Left kidney (tissue), 2 donors: ENCODE measurements around the gene ADGRG6. TPM values are rescaled to one million over a fixed set of nuclear protein-coding genes. Genes with fewer than 3 reads are reported as not detected.
A peak's percentile ranks its signal among the peaks of the same experiment; 100 is the strongest.
"Not testable (repeated sequence)": the region's sequence is repeated elsewhere in the genome, so short reads cannot be mapped to it uniquely, and the experiment has no call there.

ENCODE experiments used
- DNase-seq: peaks from one replicate; pipeline ENCODE4 v3.0.0-alpha.2; 2013
- polyA plus RNA-seq: library from polyadenylated mRNA; unstranded; fragments of 120-200 nt; gene quantifications from one replicate; pipeline ENCODE4 v1.2.1, GENCODE V29; 2013; ENCODE audit not compliant: insufficient read length

ADGRG6 gene
- polyA plus RNA-seq, 1 donor: 35.6 TPM

- DNase-seq: not testable (repeated sequence)
Observed at GRCh38 chr6:142346166-142346565, 44.4 kb downstream of the ADGRG6 start.

- DNase-seq: no peak
Observed at GRCh38 chr6:142349215-142349823, 47.5 kb downstream of the ADGRG6 start.

- DNase-seq: no peak
Observed at GRCh38 chr6:142350309-142350708, 48.5 kb downstream of the ADGRG6 start.

- DNase-seq: no peak
Observed at GRCh38 chr6:142353690-142354089, 51.9 kb downstream of the ADGRG6 start.

- no peak for DNase-seq
Observed at GRCh38 chr6:142354650-142355049, 52.8 kb downstream of the ADGRG6 start.

GRCh38 chr6:142355520-142356174 lies 53.8 kb downstream of the ADGRG6 start:
- no peak for DNase-seq

- no peak for DNase-seq
Observed at GRCh38 chr6:142356201-142356883, 54.5 kb downstream of the ADGRG6 start.

GRCh38 chr6:142356884-142357225 lies 55.0 kb downstream of the ADGRG6 start:
- no peak for DNase-seq

GRCh38 chr6:142357879-142358278 lies 56.1 kb downstream of the ADGRG6 start:
- DNase-seq: no peak

GRCh38 chr6:142359271-142359960 lies 57.6 kb downstream of the ADGRG6 start:
- no peak for DNase-seq

- DNase-seq: no peak
Observed at GRCh38 chr6:142361345-142361744, 59.5 kb downstream of the ADGRG6 start.

GRCh38 chr6:142361779-142362750 lies 60.3 kb downstream of the ADGRG6 start:
- no peak for DNase-seq

- DNase-seq: no peak
Observed at GRCh38 chr6:142367061-142367460, 65.3 kb downstream of the ADGRG6 start.

- no peak for DNase-seq
Observed at GRCh38 chr6:142367501-142368018, 65.8 kb downstream of the ADGRG6 start.

- no peak for DNase-seq
Observed at GRCh38 chr6:142369266-142369665, 67.5 kb downstream of the ADGRG6 start.

GRCh38 chr6:142372348-142372747 lies 70.5 kb downstream of the ADGRG6 start:
- DNase-seq: no peak

GRCh38 chr6:142373268-142374090 lies 71.7 kb downstream of the ADGRG6 start:
- DNase-seq: no peak

GRCh38 chr6:142374091-142374770 lies 72.4 kb downstream of the ADGRG6 start:
- DNase-seq: no peak

GRCh38 chr6:142374965-142375733 lies 73.3 kb downstream of the ADGRG6 start:
- DNase-seq: peak; percentile 52
